DOHH2 (cell line): ENCODE data around the gene MOAP1.
A peak's percentile ranks its signal among the peaks of the same experiment; 100 is the strongest.

ENCODE experiments used
- H3F3A ChIP-seq: fragments of 200-600 bp; sonication (generic), shearing (Covaris generic); 2 replicates; pipeline ENCODE4 v1.6.0; 2016; ENCODE audit warnings: antibody characterized with exemption, mild to moderate bottlenecking; ENCODE audit not compliant: control insufficient read depth, insufficient read depth
- H3K27ac ChIP-seq: fragments of 200-600 bp; sonication (generic); 2 replicates; pipeline ENCODE4 v1.5.1; 2014; ENCODE audit warnings: low read depth, mild to moderate bottlenecking, low read length, moderate library complexity
- H3K27me3 ChIP-seq: fragments of 200-600 bp; sonication (generic); 2 replicates; pipeline ENCODE4 v1.6.1; 2014; ENCODE audit warnings: mild to moderate bottlenecking, low read length, mixed read lengths; ENCODE audit not compliant: control insufficient read depth
- H3K36me3 ChIP-seq: fragments of 200-600 bp; sonication (generic); 2 replicates; pipeline ENCODE4 v1.6.1; 2014; ENCODE audit warnings: mild to moderate bottlenecking, low read length, moderate library complexity, mixed read lengths; ENCODE audit not compliant: control insufficient read depth
- H3K4me1 ChIP-seq: fragments of 200-600 bp; sonication (generic); 2 replicates; pipeline ENCODE4 v1.6.1; 2014; ENCODE audit warnings: mild to moderate bottlenecking, low read length, mixed read lengths; ENCODE audit not compliant: control insufficient read depth
- H3K4me2 ChIP-seq: fragments of 200-600 bp; sonication (generic); 2 replicates; pipeline ENCODE4 v1.6.0; 2014; ENCODE audit warnings: mild to moderate bottlenecking, low read length, moderate library complexity
- H3K4me3 ChIP-seq: fragments of 200-600 bp; sonication (generic); 2 replicates; pipeline ENCODE4 v1.5.1; 2014; ENCODE audit warnings: mild to moderate bottlenecking, low read length, mixed read lengths
- H3K79me2 ChIP-seq: fragments of 200-600 bp; sonication (generic); 2 replicates; pipeline ENCODE4 v1.6.1; 2014; ENCODE audit warnings: mild to moderate bottlenecking, low read length, mixed read lengths; ENCODE audit not compliant: control insufficient read depth
- H3K9me2 ChIP-seq: fragments of 200-600 bp; sonication (generic); replicated peaks from 2 replicates; pipeline ENCODE4 v1.6.1; 2014; ENCODE audit warnings: mild to moderate bottlenecking, low read length, mixed read lengths; ENCODE audit not compliant: control insufficient read depth
- H3K9me3 ChIP-seq: fragments of 200-600 bp; sonication (generic); 2 replicates; pipeline ENCODE4 v1.6.1; 2014; ENCODE audit warnings: antibody characterized with exemption, low read length, mixed read lengths; ENCODE audit not compliant: control insufficient read depth, insufficient read depth
- H4K20me1 ChIP-seq: fragments of 200-600 bp; sonication (generic); 2 replicates; pipeline ENCODE4 v1.6.0; 2014; ENCODE audit warnings: low read depth, mild to moderate bottlenecking, antibody characterized with exemption, low read length, moderate library complexity; ENCODE audit not compliant: control insufficient read depth, insufficient read depth
- CTCF ChIP-seq: fragments of 200-600 bp; sonication (generic); IDR thresholded peaks from one replicate; pipeline ENCODE4 v1.5.1; 2014; ENCODE audit warnings: antibody characterized with exemption, mild to moderate bottlenecking, low read depth, low read length; ENCODE audit not compliant: poor library complexity, severe bottlenecking
- EZH2phosphoT487 ChIP-seq: fragments of 200-600 bp; sonication (generic); IDR thresholded peaks from 2 replicates; pipeline ENCODE4 v1.6.1; 2017; ENCODE audit warnings: borderline replicate concordance, mild to moderate bottlenecking, antibody characterized with exemption, low read length, moderate library complexity, mixed read lengths

The MOAP1 gene

DNA sequence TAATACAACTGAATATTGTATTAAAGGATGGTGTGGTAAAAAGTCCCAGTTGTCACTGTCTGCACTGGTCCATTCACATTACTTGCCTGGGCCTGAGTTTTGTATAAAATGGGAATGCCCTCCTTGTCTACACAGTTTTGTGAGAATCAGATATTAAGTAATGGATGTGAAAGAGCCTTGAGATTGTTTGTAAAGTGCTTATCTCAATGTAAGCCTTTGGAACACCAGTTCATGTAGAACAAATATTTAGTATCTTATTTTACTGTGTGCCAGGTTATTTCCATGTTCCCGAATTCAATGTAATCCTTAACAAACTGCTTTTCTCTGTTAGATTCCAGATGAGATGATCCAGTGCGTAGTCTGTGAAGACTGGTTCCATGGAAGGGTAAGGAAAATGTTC lies 29.9 kb upstream of the MOAP1 start:
- Histone ChIP-seq H4K20me1 (no peaks in the 10 kb centered on the region), H3F3A (peaks cover 27% of the 10 kb centered on the region), H3K79me2 (peaks cover 32% of the 10 kb centered on the region), H3K36me3 (peaks cover 81% of the 10 kb centered on the region), H3K9me2 (no peaks in the 10 kb centered on the region), H3K9me3 (no peaks in the 10 kb centered on the region), H3K4me1 (peaks cover 43% of the 10 kb centered on the region), H3K4me2 (no peak overlapping the region), H3K4me3 (no peak overlapping the region), H3K27ac (no peak overlapping the region), H3K27me3 (no peaks in the 10 kb centered on the region)
- TF ChIP-seq EZH2phosphoT487 (no peak), CTCF (no peak)

- Histone ChIP-seq H3F3A (peaks cover 24% of the 10 kb centered on the region), H3K4me2 (peak overlapping the region; percentile 59), H3K9me2 (no peaks in the 10 kb centered on the region), H3K36me3 (peaks cover 78% of the 10 kb centered on the region), H3K79me2 (peaks cover 54% of the 10 kb centered on the region), H3K27me3 (no peaks in the 10 kb centered on the region), H3K9me3 (no peaks in the 10 kb centered on the region), H3K4me1 (peaks cover 45% of the 10 kb centered on the region), H4K20me1 (no peaks in the 10 kb centered on the region), H3K4me3 (peak overlapping the region; percentile 35; the same call in 1 of the 2 replicates), H3K27ac (peak overlapping the region; percentile 78)
- no peak for TF ChIP-seq EZH2phosphoT487
- no peak for TF ChIP-seq CTCF
Observed at GRCh38 chr14:93212432-93212831, 27.7 kb upstream of the MOAP1 start.

GRCh38 chr14:93207468-93208308 lies 23.0 kb upstream of the MOAP1 start:
- peaks cover 96% of the 10 kb centered on the region for H3K79me2 ChIP-seq
- H3K27me3 ChIP-seq = no peaks in the 10 kb centered on the region
- H3K9me2 ChIP-seq = no peaks in the 10 kb centered on the region
- H4K20me1 ChIP-seq = peaks cover 20% of the 10 kb centered on the region; the same call in 1 of the 2 replicates
- H3K27ac ChIP-seq = peak overlapping the region; percentile 78
- TF ChIP-seq EZH2phosphoT487 (no peak), CTCF (peak; percentile 53)
- H3K4me2 ChIP-seq = peak overlapping the region; percentile 89
- H3F3A ChIP-seq = peaks cover 34% of the 10 kb centered on the region
- peaks cover 73% of the 10 kb centered on the region for H3K36me3 ChIP-seq
- peak overlapping the region; percentile 99 for H3K4me3 ChIP-seq
- H3K4me1 ChIP-seq = peaks cover 72% of the 10 kb centered on the region
- no peaks in the 10 kb centered on the region for H3K9me3 ChIP-seq
